ENCODE results near the gene C6orf120. TPM values are rescaled to one million over a fixed set of nuclear protein-coding genes. Genes with fewer than 3 reads are reported as not detected.
"Not testable (repeated sequence)": the region's sequence is repeated elsewhere in the genome, so short reads cannot be mapped to it uniquely, and the experiment has no call there.

The C6orf120 gene
- total RNA-seq, 1 donor from 2014 or later: 52.7 TPM

- no peak for DNase-seq (ENCODE audit: low read depth)
These were observed 23.6 kb upstream of the C6orf120 start for GRCh38 chr6:169678342-169678741.

GRCh38 chr6:169684056-169684455, 17.9 kb upstream of the C6orf120 start:
- DNase-seq (ENCODE audit: low read depth): no peak

GRCh38 chr6:169685860-169686259, 16.1 kb upstream of the C6orf120 start:
- DNase-seq (ENCODE audit: low read depth): no peak

DNA sequence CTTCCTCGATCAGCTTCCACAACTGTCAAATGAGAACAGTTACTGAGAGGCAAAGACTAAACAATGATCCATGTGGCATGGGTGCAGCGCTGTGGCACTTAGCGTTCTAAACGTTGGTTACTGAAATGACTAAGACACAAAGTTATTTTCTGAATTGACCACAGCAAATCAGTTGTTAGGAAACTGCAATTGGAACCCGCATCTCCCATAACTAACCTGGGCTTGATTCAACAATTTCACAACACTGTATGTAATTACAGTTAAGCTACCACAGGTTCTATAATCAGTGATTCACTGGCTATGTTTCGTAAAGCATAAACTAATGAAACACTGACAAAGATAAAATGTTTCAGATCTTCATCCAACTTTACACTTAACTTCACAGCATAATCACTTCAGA, 12.6 kb upstream of the C6orf120 start:
- peak; percentile 87 for DNase-seq (ENCODE audit: low read depth)

- DNase-seq (ENCODE audit: low read depth): no peak
These were observed 10.7 kb upstream of the C6orf120 start for GRCh38 chr6:169691260-169691659.

DNA sequence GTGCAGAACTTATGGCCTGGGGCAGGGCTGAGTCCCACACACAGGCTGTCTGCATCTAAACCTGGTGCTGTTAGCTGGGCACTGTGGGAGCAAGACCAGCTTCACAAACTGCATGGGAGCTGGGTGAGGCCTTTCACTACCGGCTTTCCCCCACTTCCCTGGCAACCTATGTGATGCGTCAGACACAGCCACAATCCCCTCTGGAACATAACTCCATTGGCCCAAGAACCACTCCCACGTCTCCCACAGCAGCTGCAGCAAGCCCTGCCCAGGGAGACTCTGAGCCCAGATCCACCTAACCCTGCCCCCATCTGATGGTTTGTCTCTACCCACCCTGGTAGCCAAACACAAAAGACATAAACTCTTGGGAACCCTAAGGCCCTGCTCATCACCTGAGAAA, 9.4 kb upstream of the C6orf120 start:
- DNase-seq (ENCODE audit: low read depth): peak; percentile 91

DNA sequence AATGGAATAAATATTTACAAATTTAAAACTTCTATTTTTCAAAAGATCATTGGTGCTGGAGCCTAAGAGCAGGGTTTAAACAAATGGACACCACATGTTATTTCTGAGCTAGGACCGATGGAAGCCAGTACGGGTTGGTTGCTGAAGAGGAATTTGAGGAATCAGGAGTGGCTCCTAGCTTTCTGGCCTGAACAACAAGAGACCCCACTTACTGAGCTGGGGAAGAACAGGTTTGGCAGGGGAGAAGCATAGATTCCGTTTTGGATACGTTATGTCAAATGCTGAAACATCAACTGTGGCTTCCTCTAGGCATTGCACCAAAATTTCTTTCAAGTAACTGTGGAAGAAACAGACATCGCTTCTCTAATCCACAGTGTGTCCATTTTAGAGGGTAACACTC, 6.8 kb upstream of the C6orf120 start:
- DNase-seq (ENCODE audit: low read depth): no peak

- not testable (repeated sequence) for DNase-seq (ENCODE audit: low read depth)
These were observed 4.8 kb upstream of the C6orf120 start for GRCh38 chr6:169697115-169697514.

- DNase-seq (ENCODE audit: low read depth): peak; percentile 74
These were observed 1.6 kb upstream of the C6orf120 start for GRCh38 chr6:169700296-169700695.

- DNase-seq (ENCODE audit: low read depth): no peak
These were observed 494 bp upstream of the C6orf120 start for GRCh38 chr6:169701311-169701953.

- DNase-seq (ENCODE audit: low read depth): no peak
These were observed 917 bp downstream of the C6orf120 start for GRCh38 chr6:169702840-169703246.

DNA sequence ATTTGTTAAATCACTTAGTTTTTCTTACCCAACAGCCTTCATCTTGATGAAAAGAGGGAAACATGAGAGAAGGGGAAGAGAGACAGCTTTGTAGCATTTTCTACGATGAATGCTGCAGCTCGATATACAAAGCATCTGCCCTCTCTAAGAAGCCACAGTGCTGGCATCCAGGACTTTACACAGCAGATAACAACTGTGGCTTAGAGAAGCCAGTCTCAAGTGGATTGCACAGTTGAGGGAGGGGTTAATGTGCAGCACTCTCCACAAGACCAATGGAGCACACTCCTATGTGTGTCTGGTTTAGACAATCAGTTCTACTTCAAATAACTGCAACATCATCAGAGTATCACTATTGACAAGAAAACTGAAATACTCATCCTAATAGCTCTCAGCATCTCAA, 5.8 kb downstream of the C6orf120 start:
- DNase-seq (ENCODE audit: low read depth): no peak

DNA sequence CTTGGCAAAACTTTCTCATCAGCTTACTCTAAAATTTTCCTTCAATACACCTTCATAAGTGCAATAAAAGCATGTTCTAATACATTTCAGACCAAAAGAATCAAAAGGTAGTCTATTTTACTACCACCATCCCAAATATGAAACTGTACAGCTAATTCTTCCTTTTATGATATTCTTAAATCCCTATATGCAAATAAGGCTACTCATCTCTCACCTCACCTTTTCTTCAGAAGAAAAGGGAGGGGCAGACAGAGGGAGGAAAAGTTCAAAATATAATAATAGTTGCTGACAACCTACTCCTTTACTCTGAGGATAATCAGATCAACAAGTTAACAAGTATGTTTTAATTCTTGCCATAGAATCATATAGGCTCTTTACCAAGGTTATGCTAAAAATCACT, 7.4 kb downstream of the C6orf120 start:
- no peak for DNase-seq (ENCODE audit: low read depth)

GRCh38 chr6:169710009-169710408, 8.1 kb downstream of the C6orf120 start:
- DNase-seq (ENCODE audit: low read depth): no peak

GRCh38 chr6:169714178-169714577, 12.3 kb downstream of the C6orf120 start:
- no peak for DNase-seq (ENCODE audit: low read depth)

DNA sequence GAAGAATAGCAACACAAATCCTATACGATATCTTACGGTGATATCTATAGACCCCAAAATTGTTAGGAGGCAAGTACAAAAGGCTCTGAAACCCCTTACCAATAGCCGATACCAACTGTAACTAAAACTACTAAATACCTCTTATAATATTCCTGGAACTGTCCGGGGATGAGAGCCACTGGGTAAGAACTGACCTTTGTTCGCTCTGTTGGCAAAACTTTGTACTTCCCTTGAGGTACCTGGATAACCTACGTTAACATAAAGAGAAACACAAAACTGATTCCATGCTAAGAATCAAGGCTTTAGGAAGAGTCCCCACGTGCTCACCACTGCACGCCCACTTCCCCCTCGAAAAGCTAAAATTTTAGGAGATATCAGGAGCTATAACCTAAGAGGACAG, 12.7 kb downstream of the C6orf120 start:
- no peak for DNase-seq (ENCODE audit: low read depth)

GRCh38 chr6:169719117-169719516, 17.2 kb downstream of the C6orf120 start:
- DNase-seq (ENCODE audit: low read depth): no peak

DNA sequence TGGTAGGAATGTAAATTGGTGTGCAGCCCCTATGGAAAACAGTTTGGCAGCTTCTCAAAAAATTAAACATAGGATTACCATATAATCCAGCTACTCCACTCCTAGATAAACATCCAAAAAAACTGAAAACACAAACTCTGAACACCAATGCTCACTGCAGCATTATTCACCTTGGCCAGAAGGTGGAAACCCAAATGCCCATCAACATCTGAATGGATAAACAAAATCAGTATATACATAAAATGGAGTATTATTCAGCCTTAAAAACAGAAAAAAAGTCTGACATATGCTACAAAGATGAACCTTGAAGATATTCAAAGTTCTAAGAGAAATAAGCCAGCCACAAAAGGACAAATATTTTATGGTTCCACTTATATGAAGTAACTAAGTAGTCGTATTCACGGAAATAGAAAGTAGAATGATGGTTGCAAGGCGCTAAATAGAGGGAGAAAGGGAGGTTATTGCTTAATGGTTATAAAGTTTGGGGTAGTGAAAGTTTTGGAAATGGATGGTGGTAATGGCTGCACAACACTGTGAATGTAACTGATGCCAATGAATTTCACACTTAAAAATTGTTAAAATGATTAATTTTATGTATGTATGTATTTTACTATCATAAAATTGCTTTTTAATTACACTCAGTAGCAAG, 18.4 kb downstream of the C6orf120 start:
- no peak for DNase-seq (ENCODE audit: low read depth)

- peak; percentile 59 for DNase-seq (ENCODE audit: low read depth)
These were observed 20.7 kb downstream of the C6orf120 start for GRCh38 chr6:169722362-169723199.

GRCh38 chr6:169723200-169723909, 21.4 kb downstream of the C6orf120 start:
- DNase-seq (ENCODE audit: low read depth): peak; percentile 68

DNA sequence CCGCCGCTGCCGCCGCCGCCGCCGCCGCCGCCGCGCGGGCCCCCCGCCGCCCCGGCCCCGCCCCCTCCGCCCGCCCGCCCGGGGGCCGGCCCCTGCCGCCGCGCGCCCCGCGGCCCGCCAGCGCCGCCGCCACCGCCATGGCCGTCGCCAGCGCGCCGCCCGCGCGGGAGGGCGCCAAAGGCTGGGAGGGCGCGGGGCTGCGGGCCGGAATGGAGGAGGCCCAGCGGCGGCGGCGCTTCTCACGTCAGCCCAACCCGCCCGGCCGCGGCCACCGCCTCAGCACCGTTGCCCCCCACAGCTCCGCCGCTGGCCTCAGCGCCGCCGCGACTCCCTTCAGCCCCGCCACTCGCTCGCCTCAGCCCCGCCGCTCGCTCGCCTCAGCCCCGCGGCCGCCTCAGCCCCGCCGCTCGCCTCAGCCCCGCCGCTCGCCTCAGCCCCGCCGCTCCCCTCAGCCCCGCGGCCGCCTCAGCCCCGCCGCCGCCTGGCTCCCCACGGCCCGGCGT, 22.1 kb downstream of the C6orf120 start:
- peak; percentile 37 for DNase-seq (ENCODE audit: low read depth)
